SK-N-SH treated with all-trans-retinoic acid at 6 μM for 48 hours (cell line): ENCODE results near the gene ATP6V0C.
"Not testable (repeated sequence)": the region's sequence is repeated elsewhere in the genome, so short reads cannot be mapped to it uniquely, and the experiment has no call there.

ENCODE experiments used
- ARNTL ChIP-seq: fragments of 450-650 bp; formaldehyde crosslinking; IDR thresholded peaks from 2 replicates; pipeline ENCODE4 v1.5.0; 2020; ENCODE audit warnings: low read depth, mild to moderate bottlenecking, moderate library complexity, borderline replicate concordance
- CSDC2 ChIP-seq: fragments of 250-450 bp; sonication (Bioruptor Pico); IDR thresholded peaks from 2 replicates; pipeline ENCODE4 v1.5.0; 2020; ENCODE audit warnings: mild to moderate bottlenecking, moderate library complexity
- RARB ChIP-seq: fragments of 250-450 bp; sonication (Bioruptor Pico); IDR thresholded peaks from 2 replicates; pipeline ENCODE4 v1.8.0; 2021; ENCODE audit warnings: mild to moderate bottlenecking, moderate library complexity
- SNAI2 ChIP-seq: fragments of 250-450 bp; sonication (Bioruptor Pico); IDR thresholded peaks from 2 replicates; pipeline ENCODE4 v1.5.0; 2020; ENCODE audit warnings: mild to moderate bottlenecking, moderate library complexity
- TOX ChIP-seq: fragments of 250-450 bp; sonication (Bioruptor Pico); IDR thresholded peaks from 2 replicates; pipeline ENCODE4 v1.8.0; 2021; ENCODE audit warnings: mild to moderate bottlenecking, moderate library complexity, borderline replicate concordance
- ZC3H10 ChIP-seq: fragments of 250-450 bp; sonication (Bioruptor Pico); IDR thresholded peaks from 2 replicates; pipeline ENCODE4 v1.5.1; 2021; ENCODE audit warnings: mild to moderate bottlenecking, moderate library complexity
- ZNF565 ChIP-seq: fragments of 450-650 bp; formaldehyde crosslinking; conservative IDR thresholded peaks from 2 replicates; pipeline ENCODE4 v1.5.0; 2020; ENCODE audit warnings: low read depth, mild to moderate bottlenecking, moderate library complexity
- TF ChIP-seq, protein P1 (sequence below): fragments of 250-450 bp; sonication (Bioruptor Pico); IDR thresholded peaks from 2 replicates; pipeline ENCODE4 v1.8.0; 2020; ENCODE audit warnings: mild to moderate bottlenecking, moderate library complexity, borderline replicate concordance
- TF ChIP-seq, protein P2 (sequence below): fragments of 250-450 bp; sonication (Bioruptor Pico); IDR thresholded peaks from 2 replicates; pipeline ENCODE4 v1.5.1; 2020; ENCODE audit warnings: low read depth, mild to moderate bottlenecking, moderate library complexity

DNA sequence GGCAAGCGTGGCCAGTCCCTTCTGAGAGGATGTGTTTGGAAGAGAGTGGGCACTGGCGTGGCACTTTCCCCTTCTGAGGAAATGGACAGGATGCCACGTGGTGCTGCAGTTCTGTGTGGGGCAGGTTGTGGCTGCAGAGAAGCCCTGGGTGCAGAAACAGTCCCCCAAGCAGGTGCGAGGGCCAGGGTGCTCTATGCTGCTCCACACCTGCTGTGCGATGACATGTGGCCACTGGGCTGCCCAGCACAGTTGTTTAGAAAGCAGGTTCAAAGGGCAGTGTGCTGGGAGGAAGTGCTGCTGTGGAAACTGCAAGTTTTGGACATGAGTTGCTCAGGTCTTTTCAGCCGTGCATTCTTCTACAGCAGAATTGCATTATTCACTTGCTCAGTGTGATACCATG lies 27.7 kb downstream of the ATP6V0C start:
- TF ChIP-seq ARNTL (CRISPR knock-in tag); SNAI2 (CRISPR knock-in tag); ZC3H10 (CRISPR knock-in tag); ZNF565 (CRISPR knock-in tag); CSDC2; TOX (CRISPR knock-in tag); RARB (CRISPR knock-in tag): not testable (repeated sequence)
- TF ChIP-seq, protein P1, sequence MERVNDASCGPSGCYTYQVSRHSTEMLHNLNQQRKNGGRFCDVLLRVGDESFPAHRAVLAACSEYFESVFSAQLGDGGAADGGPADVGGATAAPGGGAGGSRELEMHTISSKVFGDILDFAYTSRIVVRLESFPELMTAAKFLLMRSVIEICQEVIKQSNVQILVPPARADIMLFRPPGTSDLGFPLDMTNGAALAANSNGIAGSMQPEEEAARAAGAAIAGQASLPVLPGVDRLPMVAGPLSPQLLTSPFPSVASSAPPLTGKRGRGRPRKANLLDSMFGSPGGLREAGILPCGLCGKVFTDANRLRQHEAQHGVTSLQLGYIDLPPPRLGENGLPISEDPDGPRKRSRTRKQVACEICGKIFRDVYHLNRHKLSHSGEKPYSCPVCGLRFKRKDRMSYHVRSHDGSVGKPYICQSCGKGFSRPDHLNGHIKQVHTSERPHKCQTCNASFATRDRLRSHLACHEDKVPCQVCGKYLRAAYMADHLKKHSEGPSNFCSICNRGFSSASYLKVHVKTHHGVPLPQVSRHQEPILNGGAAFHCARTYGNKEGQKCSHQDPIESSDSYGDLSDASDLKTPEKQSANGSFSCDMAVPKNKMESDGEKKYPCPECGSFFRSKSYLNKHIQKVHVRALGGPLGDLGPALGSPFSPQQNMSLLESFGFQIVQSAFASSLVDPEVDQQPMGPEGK (CRISPR knock-in tag), result not testable (repeated sequence)
- TF ChIP-seq, protein P2, sequence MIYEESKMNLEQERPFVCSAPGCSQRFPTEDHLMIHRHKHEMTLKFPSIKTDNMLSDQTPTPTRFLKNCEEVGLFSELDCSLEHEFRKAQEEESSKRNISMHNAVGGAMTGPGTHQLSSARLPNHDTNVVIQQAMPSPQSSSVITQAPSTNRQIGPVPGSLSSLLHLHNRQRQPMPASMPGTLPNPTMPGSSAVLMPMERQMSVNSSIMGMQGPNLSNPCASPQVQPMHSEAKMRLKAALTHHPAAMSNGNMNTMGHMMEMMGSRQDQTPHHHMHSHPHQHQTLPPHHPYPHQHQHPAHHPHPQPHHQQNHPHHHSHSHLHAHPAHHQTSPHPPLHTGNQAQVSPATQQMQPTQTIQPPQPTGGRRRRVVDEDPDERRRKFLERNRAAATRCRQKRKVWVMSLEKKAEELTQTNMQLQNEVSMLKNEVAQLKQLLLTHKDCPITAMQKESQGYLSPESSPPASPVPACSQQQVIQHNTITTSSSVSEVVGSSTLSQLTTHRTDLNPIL (CRISPR knock-in tag), result not testable (repeated sequence)
